Activated CD4-positive, alpha-beta T cell treated with anti-CD3 and anti-CD28 coated beads, Interleukin-2, amount 10 ng/mL, durations not matched to agents 24 days and 14 days (primary cell): ENCODE data around the gene CRTC2. TPM values are rescaled to one million over a fixed set of nuclear protein-coding genes. Genes with fewer than 3 reads are reported as not detected.

Experiments
- DNase-seq: peaks from one replicate; pipeline ENCODE4 v3.0.0; 2022
- H3K27ac Mint-ChIP-seq: one replicate; pipeline ENCODE4 v1.8.0; 2022; ENCODE audit warnings: mild to moderate bottlenecking, mixed read lengths
- H3K27me3 Mint-ChIP-seq: one replicate; pipeline ENCODE4 v1.8.0; 2022; ENCODE audit warnings: mixed read lengths
- H3K36me3 Mint-ChIP-seq: one replicate; pipeline ENCODE4 v1.8.0; 2022; ENCODE audit warnings: low read depth, mild to moderate bottlenecking, mixed read lengths
- H3K4me1 Mint-ChIP-seq: one replicate; pipeline ENCODE4 v1.8.0; 2021; ENCODE audit warnings: mixed read lengths
- H3K4me3 Mint-ChIP-seq: one replicate; pipeline ENCODE4 v1.8.0; 2022; ENCODE audit warnings: mild to moderate bottlenecking, moderate library complexity, mixed read lengths
- H3K9me3 Mint-ChIP-seq: one replicate; pipeline ENCODE4 v1.8.0; 2021; ENCODE audit warnings: mixed read lengths
- intact Hi-C: fragments of 100-400 bp; cut with micrococcal nuclease; formaldehyde crosslinking; loops from one replicate; pipeline ENCODE4 v1.15.1; 2023
- total RNA-seq: library from RNA; stranded (reverse); gene quantifications from 2 replicates; pipeline ENCODE4 v1.2.3, GENCODE V29; 2022

Gene CRTC2
- total RNA-seq, 1 donor from 2014 or later, result 72.4 TPM

DNA sequence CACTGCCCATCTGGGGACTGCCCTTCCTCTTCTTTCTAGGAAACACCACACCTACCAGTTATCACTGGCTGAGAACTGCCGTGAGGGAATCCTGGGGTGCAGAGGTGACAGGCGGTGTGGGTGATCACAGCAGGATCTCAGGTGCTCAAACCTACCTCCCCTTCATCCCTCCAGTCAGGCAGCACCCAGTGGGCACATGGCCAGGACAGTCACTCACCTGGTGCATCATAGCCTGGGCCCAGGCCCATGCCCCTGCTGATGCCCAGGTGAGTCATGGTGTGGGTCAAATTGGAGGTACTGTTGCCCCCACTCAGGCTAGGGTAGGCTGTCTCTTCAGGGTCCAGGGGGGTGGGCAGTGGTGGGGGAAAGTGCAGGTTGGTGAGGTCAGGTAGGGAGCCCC, 6.6 kb downstream of the CRTC2 start:
- H3K4me1 Mint-ChIP-seq, result peaks cover 36% of the 10 kb centered on the region

GRCh38 chr1:153951183-153951582, 7.2 kb downstream of the CRTC2 start:
- intact Hi-C loops, result no loop called here
- Mint-ChIP-seq H3K4me1 (peaks cover 32% of the 10 kb centered on the region), H3K9me3 (no peaks in the 10 kb centered on the region), H3K4me3 (no peak overlapping the region), H3K36me3 (peaks cover 55% of the 10 kb centered on the region), H3K27me3 (no peaks in the 10 kb centered on the region), H3K27ac (no peak overlapping the region)
- no peak for DNase-seq

More for the DNA sequence above, 6.6 kb downstream of the CRTC2 start:
- Mint-ChIP-seq H3K36me3 (peaks cover 55% of the 10 kb centered on the region), H3K9me3 (no peaks in the 10 kb centered on the region), H3K4me3 (no peak overlapping the region), H3K27ac (peak overlapping the region; percentile 41), H3K27me3 (no peaks in the 10 kb centered on the region)
- no peak for DNase-seq
- intact Hi-C loops, result no loop called here

DNA sequence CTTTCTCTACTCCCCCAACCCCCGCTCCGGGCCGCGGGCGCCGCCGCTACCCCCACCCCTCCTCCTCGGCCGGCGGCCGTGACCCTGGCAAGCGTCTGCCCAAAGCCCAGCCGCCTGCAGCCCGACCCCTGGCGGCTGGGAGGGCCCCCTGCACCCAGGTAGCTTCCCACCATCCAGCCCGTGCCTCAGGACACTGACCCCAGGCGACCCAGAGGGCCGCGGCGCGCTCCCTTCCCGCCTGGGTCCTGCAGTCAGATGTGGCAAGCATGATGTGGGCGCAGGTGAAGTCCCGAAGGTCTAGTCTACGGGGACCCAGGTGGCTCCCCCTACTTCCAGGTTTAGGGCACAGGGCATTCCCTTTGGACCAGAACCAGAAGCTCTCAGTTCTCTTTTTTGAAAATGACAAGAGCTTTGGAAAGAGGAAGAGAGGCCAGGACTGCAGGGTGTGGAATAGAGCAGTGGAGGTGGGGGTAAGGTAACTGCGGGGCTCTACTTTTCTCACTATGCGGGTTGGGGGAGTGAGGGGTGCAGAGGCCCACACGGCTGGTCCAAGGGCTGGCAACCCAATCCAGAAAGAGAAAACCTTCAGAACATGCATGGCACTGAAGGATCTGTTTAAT, 11.7 kb downstream of the CRTC2 start, which contains the start of gene DENND4B:
DENND4B (minus strand) TSS at position 97 of the 620 bp plus-strand sequence. CDS start 2,344 bp downstream, outside the sequence.
- Mint-ChIP-seq H3K4me1 (peaks cover 35% of the 10 kb centered on the region), H3K9me3 (no peaks in the 10 kb centered on the region), H3K27me3 (no peaks in the 10 kb centered on the region), H3K36me3 (peaks cover 61% of the 10 kb centered on the region), H3K27ac (peak within 1 kb of the TSS; percentile 96), H3K4me3 (peak within 1 kb of the TSS; percentile 96)
- peak; percentile 93 for DNase-seq
- intact Hi-C loops, result loop anchor here (1.0 kb wide), 4 partner anchors 12 to 149 kb away; partner anchors contain the start of gene CRTC2

- no peaks in the 10 kb centered on the region for H3K9me3 Mint-ChIP-seq
- peaks cover 60% of the 10 kb centered on the region for H3K36me3 Mint-ChIP-seq
- intact Hi-C loops, result loop anchor here (1.0 to 2.0 kb wide), 5 partner anchors 12 to 149 kb away; partner anchors contain the start of genes CRTC2 and RAB13
- peaks cover 35% of the 10 kb centered on the region for H3K4me1 Mint-ChIP-seq
- peak overlapping the region; percentile 96 for H3K4me3 Mint-ChIP-seq
- peak; percentile 92 for DNase-seq
- peak overlapping the region; percentile 96 for H3K27ac Mint-ChIP-seq
- H3K27me3 Mint-ChIP-seq, result no peaks in the 10 kb centered on the region
Observed at GRCh38 chr1:153945795-153946621, 12.4 kb downstream of the CRTC2 start.

DNA sequence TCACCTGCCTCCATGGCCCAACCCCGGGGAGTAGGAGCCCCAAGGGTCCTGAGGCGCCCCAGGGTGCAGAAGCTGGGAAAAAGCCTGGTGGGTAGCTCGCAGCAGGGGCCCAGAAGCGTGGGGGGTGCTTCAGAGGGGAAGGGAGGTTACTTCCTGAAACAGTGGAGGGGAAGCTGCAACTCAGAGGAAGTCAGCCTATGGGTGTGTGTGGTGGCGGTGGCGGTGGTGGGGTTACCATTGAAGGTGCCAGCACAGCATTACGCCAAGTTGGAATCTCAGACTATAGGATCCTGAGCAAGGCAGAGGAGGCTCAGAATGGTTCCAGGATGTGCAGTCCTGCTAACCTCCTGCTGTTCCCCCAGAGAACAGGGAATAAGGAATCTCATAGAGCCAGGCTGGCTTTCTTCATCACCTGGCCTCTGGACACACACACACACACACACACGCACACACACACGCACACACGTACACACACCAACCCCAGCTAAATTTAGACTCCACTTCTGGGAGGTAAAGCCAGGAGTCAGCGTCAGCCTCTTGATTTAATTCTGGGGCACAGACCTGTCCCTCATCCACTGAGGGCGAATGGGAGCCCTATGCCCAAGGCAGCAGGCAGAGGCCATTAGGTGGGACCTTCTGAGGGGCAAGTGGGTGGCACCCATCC, 13.1 kb downstream of the CRTC2 start:
- DNase-seq, result peak; percentile 93
- intact Hi-C loops, result loop anchor here (2.0 kb wide), 1 partner anchor 42 kb away; the partner anchor contains the start of gene RAB13
- Mint-ChIP-seq H3K9me3 (no peaks in the 10 kb centered on the region), H3K4me1 (peaks cover 33% of the 10 kb centered on the region), H3K4me3 (peak overlapping the region; percentile 96), H3K27ac (peak overlapping the region; percentile 96), H3K36me3 (peaks cover 58% of the 10 kb centered on the region), H3K27me3 (no peaks in the 10 kb centered on the region)

- Mint-ChIP-seq H3K27ac (peak overlapping the region; percentile 96), H3K9me3 (no peaks in the 10 kb centered on the region), H3K27me3 (no peaks in the 10 kb centered on the region), H3K4me1 (peaks cover 30% of the 10 kb centered on the region), H3K36me3 (peaks cover 60% of the 10 kb centered on the region), H3K4me3 (peak overlapping the region; percentile 96)
- DNase-seq, result no peak
- intact Hi-C loops, result loop anchor here (2.0 kb wide), 1 partner anchor 42 kb away; the partner anchor contains the start of gene RAB13
Observed at GRCh38 chr1:153944827-153945117, 13.6 kb downstream of the CRTC2 start.

GRCh38 chr1:153944005-153944826, 14.2 kb downstream of the CRTC2 start:
- Mint-ChIP-seq H3K9me3 (no peaks in the 10 kb centered on the region), H3K27ac (peak overlapping the region; percentile 96), H3K36me3 (peaks cover 64% of the 10 kb centered on the region), H3K27me3 (no peaks in the 10 kb centered on the region), H3K4me1 (peaks cover 30% of the 10 kb centered on the region), H3K4me3 (peak overlapping the region; percentile 96)
- intact Hi-C loops, result loop anchor here (2.0 kb wide), 1 partner anchor 43 kb away; the partner anchor contains the start of gene RAB13
- DNase-seq, result peak; percentile 75

GRCh38 chr1:153942766-153943549, 15.5 kb downstream of the CRTC2 start:
- peaks cover 60% of the 10 kb centered on the region for H3K36me3 Mint-ChIP-seq
- intact Hi-C loops, result no loop called here

GRCh38 chr1:153941826-153942725, 16.3 kb downstream of the CRTC2 start:
- Mint-ChIP-seq H3K9me3 (no peaks in the 10 kb centered on the region), H3K4me3 (no peak overlapping the region), H3K27me3 (no peaks in the 10 kb centered on the region), H3K36me3 (peaks cover 67% of the 10 kb centered on the region), H3K4me1 (peaks cover 25% of the 10 kb centered on the region), H3K27ac (no peak overlapping the region)
- intact Hi-C loops, result no loop called here
- DNase-seq, result no peak

More at GRCh38 chr1:153942766-153943549, 15.5 kb downstream of the CRTC2 start:
- no peaks in the 10 kb centered on the region for H3K27me3 Mint-ChIP-seq
- H3K4me3 Mint-ChIP-seq, result peak overlapping the region; percentile 26
- peak overlapping the region; percentile 48 for H3K27ac Mint-ChIP-seq
- DNase-seq, result no peak
- peaks cover 28% of the 10 kb centered on the region for H3K4me1 Mint-ChIP-seq
- H3K9me3 Mint-ChIP-seq, result no peaks in the 10 kb centered on the region

GRCh38 chr1:153940756-153941155, 17.7 kb downstream of the CRTC2 start:
- intact Hi-C loops, result no loop called here
- H3K36me3 Mint-ChIP-seq, result peaks cover 75% of the 10 kb centered on the region
- no peaks in the 10 kb centered on the region for H3K27me3 Mint-ChIP-seq

GRCh38 chr1:153939476-153939875, 18.9 kb downstream of the CRTC2 start:
- intact Hi-C loops, result no loop called here
- Mint-ChIP-seq H3K4me1 (peaks cover 13% of the 10 kb centered on the region), H3K4me3 (no peak overlapping the region), H3K27ac (no peak overlapping the region), H3K27me3 (no peaks in the 10 kb centered on the region), H3K9me3 (no peaks in the 10 kb centered on the region), H3K36me3 (peaks cover 76% of the 10 kb centered on the region)
- DNase-seq, result no peak

More at GRCh38 chr1:153940756-153941155, 17.7 kb downstream of the CRTC2 start:
- Mint-ChIP-seq H3K9me3 (no peaks in the 10 kb centered on the region), H3K4me1 (peaks cover 20% of the 10 kb centered on the region), H3K4me3 (no peak overlapping the region), H3K27ac (peak overlapping the region; percentile 12)
- DNase-seq, result no peak

DNA sequence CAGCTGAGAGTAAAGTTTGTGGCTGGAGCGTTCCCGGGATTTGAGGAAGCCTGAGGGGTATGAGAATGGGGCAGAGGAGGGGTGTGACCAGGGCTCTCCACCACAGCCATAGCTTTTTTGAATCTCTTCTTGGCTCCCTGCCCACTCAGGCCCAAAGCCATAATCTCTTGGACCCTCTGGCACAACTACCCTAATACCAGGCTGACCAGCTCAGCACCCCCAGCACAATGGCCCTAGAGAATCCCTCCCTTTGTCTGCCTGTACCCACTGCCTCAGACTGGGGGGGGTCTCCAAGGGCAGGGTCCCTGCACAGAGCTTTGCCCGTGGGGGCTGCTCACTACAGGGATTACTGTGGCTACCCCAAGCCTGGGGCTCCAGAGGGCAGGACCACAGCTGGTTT, 19.4 kb downstream of the CRTC2 start:
- H3K4me3 Mint-ChIP-seq, result no peak overlapping the region
- DNase-seq, result no peak
- peaks cover 80% of the 10 kb centered on the region for H3K36me3 Mint-ChIP-seq
- peaks cover 11% of the 10 kb centered on the region for H3K4me1 Mint-ChIP-seq
- no peak overlapping the region for H3K27ac Mint-ChIP-seq
- intact Hi-C loops, result no loop called here
- no peaks in the 10 kb centered on the region for H3K27me3 Mint-ChIP-seq
- H3K9me3 Mint-ChIP-seq, result no peaks in the 10 kb centered on the region
